GM12864 (cell line): ENCODE data around the gene DKK1.

Source experiments
- DNase-seq: peaks from one replicate; pipeline ENCODE4 v3.0.0-alpha.2; 2011; ENCODE audit warnings: low read depth
- H3K4me3 ChIP-seq: 2 replicates; pipeline ENCODE4 v1.5.1; 2011; ENCODE audit warnings: mild to moderate bottlenecking, low read depth, low read length, control low read depth
- TF ChIP-seq, protein P1 (sequence below): IDR thresholded peaks from 2 replicates; pipeline ENCODE4 v1.5.1; 2011; ENCODE audit warnings: low read depth, mild to moderate bottlenecking, moderate library complexity, low read length, control low read depth, inconsistent platforms; ENCODE audit errors: missing control alignments

Gene DKK1

DNA sequence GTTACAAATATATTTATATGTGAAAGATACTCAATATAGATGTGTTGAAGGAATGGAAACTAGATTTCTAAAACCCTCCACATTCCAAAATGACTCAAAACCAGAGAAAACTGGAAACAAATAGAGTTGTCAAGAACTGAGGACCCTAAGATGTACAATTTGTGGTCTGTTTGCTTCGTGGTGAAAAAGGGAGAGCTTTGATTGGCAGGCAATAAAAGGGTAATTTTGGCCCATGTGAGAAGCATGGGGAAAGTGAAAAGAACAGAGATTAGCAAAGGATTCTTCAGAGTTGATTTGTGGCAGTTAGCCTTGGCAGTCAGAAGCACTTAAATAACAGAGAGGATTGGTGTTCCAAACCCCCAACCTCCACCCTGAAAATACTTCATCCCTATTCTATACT is 37.1 kb upstream of the DKK1 start:
- H3K4me3 ChIP-seq: no peak overlapping the region
- TF ChIP-seq, protein P1, sequence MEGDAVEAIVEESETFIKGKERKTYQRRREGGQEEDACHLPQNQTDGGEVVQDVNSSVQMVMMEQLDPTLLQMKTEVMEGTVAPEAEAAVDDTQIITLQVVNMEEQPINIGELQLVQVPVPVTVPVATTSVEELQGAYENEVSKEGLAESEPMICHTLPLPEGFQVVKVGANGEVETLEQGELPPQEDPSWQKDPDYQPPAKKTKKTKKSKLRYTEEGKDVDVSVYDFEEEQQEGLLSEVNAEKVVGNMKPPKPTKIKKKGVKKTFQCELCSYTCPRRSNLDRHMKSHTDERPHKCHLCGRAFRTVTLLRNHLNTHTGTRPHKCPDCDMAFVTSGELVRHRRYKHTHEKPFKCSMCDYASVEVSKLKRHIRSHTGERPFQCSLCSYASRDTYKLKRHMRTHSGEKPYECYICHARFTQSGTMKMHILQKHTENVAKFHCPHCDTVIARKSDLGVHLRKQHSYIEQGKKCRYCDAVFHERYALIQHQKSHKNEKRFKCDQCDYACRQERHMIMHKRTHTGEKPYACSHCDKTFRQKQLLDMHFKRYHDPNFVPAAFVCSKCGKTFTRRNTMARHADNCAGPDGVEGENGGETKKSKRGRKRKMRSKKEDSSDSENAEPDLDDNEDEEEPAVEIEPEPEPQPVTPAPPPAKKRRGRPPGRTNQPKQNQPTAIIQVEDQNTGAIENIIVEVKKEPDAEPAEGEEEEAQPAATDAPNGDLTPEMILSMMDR: no peak
- DNase-seq: no peak

DNA sequence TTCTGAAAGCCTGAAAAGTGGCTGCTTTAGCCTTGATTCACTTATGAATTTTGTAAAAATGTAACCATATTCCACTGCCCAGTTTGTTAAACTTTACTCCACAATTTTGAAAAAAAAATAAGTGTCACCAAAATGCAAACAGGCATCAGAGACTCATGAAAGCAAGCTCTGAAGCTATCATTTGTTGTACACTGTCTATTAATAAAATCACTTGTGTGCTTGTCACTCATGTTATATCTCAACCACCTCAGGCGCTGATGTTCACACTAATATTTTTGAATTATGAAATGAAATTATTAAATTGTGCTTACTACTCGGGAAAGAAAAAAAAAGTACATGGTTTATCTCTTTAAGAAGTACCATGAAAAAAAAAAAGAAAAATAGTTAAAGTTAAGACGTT is 34.5 kb upstream of the DKK1 start:
- TF ChIP-seq, protein P1: no peak
- H3K4me3 ChIP-seq: no peak overlapping the region
- DNase-seq: no peak

DNA sequence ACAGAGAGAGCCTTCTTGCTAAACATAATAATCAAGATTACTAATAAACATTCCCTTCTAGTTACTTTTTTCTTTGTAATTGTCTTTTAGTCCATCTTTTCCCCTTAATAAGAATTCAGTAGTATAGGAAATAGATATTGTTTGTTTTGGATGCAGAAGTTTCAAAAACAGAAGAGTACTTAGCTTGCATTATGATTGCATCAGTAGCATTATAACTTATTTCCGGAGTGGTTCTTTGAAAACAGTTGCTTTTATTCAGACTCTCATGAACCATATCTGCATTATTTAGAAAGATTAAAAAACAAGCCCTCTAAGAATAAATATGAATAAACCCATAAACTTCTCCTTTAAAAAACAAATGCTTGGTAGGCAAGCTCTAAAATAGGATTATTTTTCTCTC is 34.0 kb upstream of the DKK1 start:
- no peak for DNase-seq
- TF ChIP-seq, protein P1: no peak
- no peak overlapping the region for H3K4me3 ChIP-seq

DNA sequence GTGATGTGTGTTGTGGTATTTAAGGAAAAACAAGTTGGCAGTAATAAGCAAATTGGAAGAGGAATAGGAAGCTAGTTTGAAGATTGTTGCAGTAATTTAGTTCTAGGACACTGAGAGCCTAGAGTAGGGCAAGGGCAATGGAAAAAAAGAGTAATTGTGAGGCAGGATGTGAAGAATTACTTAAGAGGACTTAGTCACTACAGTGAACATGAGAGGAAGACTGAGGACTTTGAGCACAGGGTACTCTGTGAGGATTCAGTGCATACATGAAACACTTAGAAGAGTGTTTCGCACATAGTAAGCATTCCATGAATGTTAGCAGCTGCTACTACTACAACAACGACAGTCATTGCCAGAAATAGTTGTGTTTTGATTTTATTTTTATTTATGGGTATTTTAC is 30.9 kb upstream of the DKK1 start:
- no peak overlapping the region for H3K4me3 ChIP-seq
- TF ChIP-seq, protein P1: no peak
- DNase-seq: no peak

DNA sequence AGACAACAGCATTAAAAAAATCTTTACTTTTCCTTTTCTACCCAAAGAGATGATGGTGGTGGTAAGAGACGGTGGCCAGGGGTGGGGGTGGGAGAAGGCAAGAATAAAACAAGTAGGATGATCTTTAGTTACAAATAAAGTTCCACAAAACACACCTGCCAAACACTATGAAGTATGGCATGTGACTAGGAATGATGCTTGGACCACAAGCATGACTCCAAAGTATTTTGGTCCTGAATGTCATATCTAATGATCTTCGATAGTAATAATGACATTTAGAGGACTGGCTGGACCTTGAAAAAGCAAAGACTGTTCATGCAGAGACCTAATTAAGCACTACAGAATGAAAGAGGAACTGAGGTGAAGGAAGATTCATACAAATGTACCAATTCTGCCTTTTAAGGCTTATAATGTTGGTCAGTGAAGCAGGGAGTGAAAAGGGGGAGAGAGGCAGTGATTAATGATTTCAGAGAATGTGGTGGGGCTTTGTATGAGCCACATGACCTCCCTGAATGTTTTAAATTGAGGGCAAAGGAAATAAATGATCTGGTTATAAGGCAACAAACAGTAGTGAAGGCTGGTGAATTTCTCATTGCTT is 29.6 kb upstream of the DKK1 start:
- TF ChIP-seq, protein P1: no peak
- DNase-seq: no peak
- H3K4me3 ChIP-seq: no peak overlapping the region

DNA sequence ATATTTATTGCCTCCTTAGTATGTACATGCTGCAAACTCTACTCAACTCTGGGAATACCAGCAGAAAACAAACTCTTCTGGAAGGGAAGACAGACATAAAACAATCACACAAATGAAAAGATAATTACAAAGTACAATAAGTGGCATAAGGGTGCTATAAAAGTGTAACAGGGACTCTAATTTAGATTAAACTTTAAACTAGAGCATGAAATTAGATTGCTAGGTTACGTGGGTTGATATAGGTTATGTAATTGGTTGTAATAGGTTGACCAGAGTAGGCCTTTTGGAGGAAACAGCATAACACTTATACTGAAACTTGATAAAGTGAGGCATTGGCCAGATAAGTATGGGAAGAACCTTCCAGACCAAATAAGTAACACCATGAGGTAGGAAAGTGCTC is 26.2 kb upstream of the DKK1 start:
- H3K4me3 ChIP-seq: no peak overlapping the region
- TF ChIP-seq, protein P1: no peak
- DNase-seq: no peak

DNA sequence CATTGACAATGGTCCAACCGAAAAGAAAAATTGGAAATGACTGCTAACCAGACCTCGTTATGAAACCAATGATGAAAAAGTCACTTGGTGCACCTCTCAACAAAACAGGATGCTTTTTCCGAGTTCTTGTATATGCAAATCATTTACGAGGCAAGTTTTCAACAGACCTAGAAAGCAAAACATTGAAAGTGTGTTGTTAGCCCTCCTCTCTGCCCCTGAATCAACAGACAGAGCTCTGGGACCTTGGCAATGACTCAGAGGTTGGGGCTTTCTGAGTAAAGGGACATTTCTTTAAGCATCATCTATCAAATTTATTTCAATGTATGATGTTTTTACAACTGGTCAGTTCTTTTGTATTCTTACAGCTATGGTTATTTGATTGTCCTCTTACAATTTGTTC is 16.3 kb upstream of the DKK1 start:
- no peak for DNase-seq
- H3K4me3 ChIP-seq: no peak overlapping the region
- TF ChIP-seq, protein P1: no peak
